Glomerular visceral epithelial cell (primary cell): Measurements from ENCODE around the gene NRN1.
"Not testable (repeated sequence)": the region's sequence is repeated elsewhere in the genome, so short reads cannot be mapped to it uniquely, and the experiment has no call there.

ENCODE experiments used
- DNase-seq: peaks from one replicate; pipeline ENCODE4 v3.0.0-alpha.2; 2016; ENCODE audit errors: extremely low spot score

NRN1 gene

GRCh38 chr6:5984150-5985089 is 22.3 kb downstream of the NRN1 start:
- DNase-seq: no peak

- peak; percentile 47 for DNase-seq
Observed at GRCh38 chr6:5981126-5982026, 25.3 kb downstream of the NRN1 start.

- no peak for DNase-seq
Observed at GRCh38 chr6:5979650-5980420, 26.9 kb downstream of the NRN1 start.

GRCh38 chr6:5976811-5977210 is 29.9 kb downstream of the NRN1 start:
- no peak for DNase-seq

- DNase-seq: peak; percentile 79
Observed at GRCh38 chr6:5968817-5969734, 37.6 kb downstream of the NRN1 start.

GRCh38 chr6:5968036-5968435 is 38.7 kb downstream of the NRN1 start:
- not testable (repeated sequence) for DNase-seq

- DNase-seq: no peak
Observed at GRCh38 chr6:5967594-5967993, 39.1 kb downstream of the NRN1 start.

GRCh38 chr6:5962794-5963193 is 43.9 kb downstream of the NRN1 start:
- no peak for DNase-seq

- no peak for DNase-seq
Observed at GRCh38 chr6:5961836-5962235, 44.9 kb downstream of the NRN1 start.

GRCh38 chr6:5960456-5960855 is 46.3 kb downstream of the NRN1 start:
- DNase-seq: no peak

GRCh38 chr6:5958921-5959320 is 47.8 kb downstream of the NRN1 start:
- no peak for DNase-seq

- DNase-seq: no peak
Observed at GRCh38 chr6:5956939-5957338, 49.8 kb downstream of the NRN1 start.

GRCh38 chr6:5950361-5950785 is 56.4 kb downstream of the NRN1 start:
- peak; percentile 12 for DNase-seq
